22Rv1 (cell line): ENCODE results near the gene WNK1.
"Not testable (repeated sequence)": the region's sequence is repeated elsewhere in the genome, so short reads cannot be mapped to it uniquely, and the experiment has no call there.

Experiments used
- ZFX ChIP-seq: fragments of 450-650 bp; IDR thresholded peaks from 2 replicates; pipeline ENCODE4 v1.6.1; 2017; ENCODE audit warnings: antibody characterized with exemption, borderline replicate concordance
- TF ChIP-seq, protein P1 (sequence below): fragments of 450-650 bp; IDR thresholded peaks from 2 replicates; pipeline ENCODE4 v1.5.1; 2017; ENCODE audit warnings: mild to moderate bottlenecking

DNA sequence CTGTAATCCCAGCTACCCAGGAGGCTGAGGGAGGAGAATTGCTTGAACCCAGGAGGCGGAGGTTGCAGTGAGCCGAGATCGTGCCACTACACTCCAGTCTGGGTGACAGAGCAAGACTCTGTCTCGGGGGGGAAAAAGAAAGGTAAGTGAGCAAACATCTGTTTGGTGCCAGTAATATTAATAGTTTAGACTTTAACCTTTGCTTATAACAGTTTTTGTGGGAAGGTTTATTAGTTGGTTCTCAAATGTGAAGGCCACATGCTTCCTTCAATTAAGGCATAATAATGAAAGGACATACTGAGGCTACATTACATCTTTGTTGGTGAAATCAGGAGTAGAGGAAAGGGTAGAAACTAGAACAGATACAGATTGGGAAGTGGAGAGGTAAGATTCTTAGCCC lies 36.4 kb downstream of the WNK1 start:
- TF ChIP-seq, protein P1, sequence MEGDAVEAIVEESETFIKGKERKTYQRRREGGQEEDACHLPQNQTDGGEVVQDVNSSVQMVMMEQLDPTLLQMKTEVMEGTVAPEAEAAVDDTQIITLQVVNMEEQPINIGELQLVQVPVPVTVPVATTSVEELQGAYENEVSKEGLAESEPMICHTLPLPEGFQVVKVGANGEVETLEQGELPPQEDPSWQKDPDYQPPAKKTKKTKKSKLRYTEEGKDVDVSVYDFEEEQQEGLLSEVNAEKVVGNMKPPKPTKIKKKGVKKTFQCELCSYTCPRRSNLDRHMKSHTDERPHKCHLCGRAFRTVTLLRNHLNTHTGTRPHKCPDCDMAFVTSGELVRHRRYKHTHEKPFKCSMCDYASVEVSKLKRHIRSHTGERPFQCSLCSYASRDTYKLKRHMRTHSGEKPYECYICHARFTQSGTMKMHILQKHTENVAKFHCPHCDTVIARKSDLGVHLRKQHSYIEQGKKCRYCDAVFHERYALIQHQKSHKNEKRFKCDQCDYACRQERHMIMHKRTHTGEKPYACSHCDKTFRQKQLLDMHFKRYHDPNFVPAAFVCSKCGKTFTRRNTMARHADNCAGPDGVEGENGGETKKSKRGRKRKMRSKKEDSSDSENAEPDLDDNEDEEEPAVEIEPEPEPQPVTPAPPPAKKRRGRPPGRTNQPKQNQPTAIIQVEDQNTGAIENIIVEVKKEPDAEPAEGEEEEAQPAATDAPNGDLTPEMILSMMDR = not testable (repeated sequence)
- not testable (repeated sequence) for TF ChIP-seq ZFX
